ENCODE data around the gene KRTAP4-16. TPM values are rescaled to one million over a fixed set of nuclear protein-coding genes. Genes with fewer than 3 reads are reported as not detected.
"Not testable (repeated sequence)": the region's sequence is repeated elsewhere in the genome, so short reads cannot be mapped to it uniquely, and the experiment has no call there.

KRTAP4-16 gene
- total RNA-seq, 1 donor from 2014 or later, result not detected

GRCh38 chr17:41067281-41067680 lies 34.7 kb downstream of the KRTAP4-16 start:
- H3K36me3 Mint-ChIP-seq (ENCODE audit: low read depth, unreplicated experiment), result no peaks in the 10 kb centered on the region
- no peak overlapping the region for H3K27ac Mint-ChIP-seq (ENCODE audit: unreplicated experiment)
- TF ChIP-seq, protein P1, sequence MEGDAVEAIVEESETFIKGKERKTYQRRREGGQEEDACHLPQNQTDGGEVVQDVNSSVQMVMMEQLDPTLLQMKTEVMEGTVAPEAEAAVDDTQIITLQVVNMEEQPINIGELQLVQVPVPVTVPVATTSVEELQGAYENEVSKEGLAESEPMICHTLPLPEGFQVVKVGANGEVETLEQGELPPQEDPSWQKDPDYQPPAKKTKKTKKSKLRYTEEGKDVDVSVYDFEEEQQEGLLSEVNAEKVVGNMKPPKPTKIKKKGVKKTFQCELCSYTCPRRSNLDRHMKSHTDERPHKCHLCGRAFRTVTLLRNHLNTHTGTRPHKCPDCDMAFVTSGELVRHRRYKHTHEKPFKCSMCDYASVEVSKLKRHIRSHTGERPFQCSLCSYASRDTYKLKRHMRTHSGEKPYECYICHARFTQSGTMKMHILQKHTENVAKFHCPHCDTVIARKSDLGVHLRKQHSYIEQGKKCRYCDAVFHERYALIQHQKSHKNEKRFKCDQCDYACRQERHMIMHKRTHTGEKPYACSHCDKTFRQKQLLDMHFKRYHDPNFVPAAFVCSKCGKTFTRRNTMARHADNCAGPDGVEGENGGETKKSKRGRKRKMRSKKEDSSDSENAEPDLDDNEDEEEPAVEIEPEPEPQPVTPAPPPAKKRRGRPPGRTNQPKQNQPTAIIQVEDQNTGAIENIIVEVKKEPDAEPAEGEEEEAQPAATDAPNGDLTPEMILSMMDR (IDR thresholded peaks at IDR 0.05; ENCODE audit: unreplicated experiment), result no peak
- H3K9me3 Mint-ChIP-seq (ENCODE audit: unreplicated experiment), result no peaks in the 10 kb centered on the region
- H3K4me3 Mint-ChIP-seq (ENCODE audit: unreplicated experiment), result no peak overlapping the region
- no peaks in the 10 kb centered on the region for H3K4me1 Mint-ChIP-seq (ENCODE audit: unreplicated experiment)
- H3K27me3 Mint-ChIP-seq (ENCODE audit: unreplicated experiment), result peaks cover 5% of the 10 kb centered on the region
- no peak for DNase-seq (ENCODE audit: low spot score)

DNA sequence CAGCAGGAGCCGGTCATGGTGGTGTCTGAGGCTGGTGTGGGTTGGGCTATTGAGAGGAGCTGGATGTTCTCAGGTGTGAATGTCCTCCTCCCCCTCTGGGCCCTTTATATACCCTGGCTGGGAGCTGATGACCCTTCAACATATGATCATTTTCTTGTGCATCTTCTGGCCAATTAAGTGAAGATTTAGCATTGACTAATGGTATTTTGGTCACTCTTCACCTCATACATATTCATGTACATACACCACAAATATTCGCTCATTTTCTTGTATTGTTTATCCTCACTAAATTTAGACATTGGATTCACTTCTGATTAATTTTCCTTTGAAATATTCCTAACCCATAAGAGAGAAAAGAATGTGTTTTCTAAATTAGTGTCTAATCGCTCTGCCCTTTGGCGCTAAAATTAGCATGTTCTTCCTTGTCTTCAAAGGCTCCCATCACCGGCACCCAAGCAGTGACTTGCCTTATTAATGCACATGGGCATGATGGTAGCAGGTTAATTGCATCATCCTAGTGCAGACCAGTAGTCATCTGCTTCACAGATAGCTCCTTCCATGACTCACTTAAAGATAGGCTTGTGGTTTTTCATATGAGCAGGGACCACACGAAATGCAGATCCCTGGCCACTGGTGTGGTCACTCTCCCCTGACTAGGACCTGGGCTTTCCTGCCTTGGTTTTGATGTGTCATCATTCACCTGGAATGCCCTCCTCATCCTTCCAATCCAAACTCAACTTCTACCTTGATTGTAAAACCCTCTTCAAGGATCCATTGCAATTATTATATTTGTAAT lies 36.0 kb downstream of the KRTAP4-16 start, which contains the start of gene KRTAP2-4:
KRTAP2-4 (minus strand) TSS at position 51 of the 796 bp plus-strand sequence; CDS start at position 17, 34 bp downstream.
- no peaks in the 10 kb centered on the region for H3K9me3 Mint-ChIP-seq (ENCODE audit: unreplicated experiment)
- H3K27me3 Mint-ChIP-seq (ENCODE audit: unreplicated experiment), result peaks cover 1% of the 10 kb centered on the region
- DNase-seq (ENCODE audit: low spot score), result no peak
- H3K27ac Mint-ChIP-seq (ENCODE audit: unreplicated experiment), result no peak within 1 kb of the TSS
- TF ChIP-seq, protein P1 (IDR thresholded peaks at IDR 0.05; ENCODE audit: unreplicated experiment), result no peak
- no peaks in the 10 kb centered on the region for H3K4me1 Mint-ChIP-seq (ENCODE audit: unreplicated experiment)
- no peak within 1 kb of the TSS for H3K4me3 Mint-ChIP-seq (ENCODE audit: unreplicated experiment)
- H3K36me3 Mint-ChIP-seq (ENCODE audit: low read depth, unreplicated experiment), result no peaks in the 10 kb centered on the region

GRCh38 chr17:41065016-41065689 lies 36.9 kb downstream of the KRTAP4-16 start:
- not testable (repeated sequence) for H3K4me3 Mint-ChIP-seq (ENCODE audit: unreplicated experiment); H3K9me3 Mint-ChIP-seq (ENCODE audit: unreplicated experiment); DNase-seq (ENCODE audit: low spot score); H3K36me3 Mint-ChIP-seq (ENCODE audit: low read depth, unreplicated experiment); H3K27ac Mint-ChIP-seq (ENCODE audit: unreplicated experiment); H3K27me3 Mint-ChIP-seq (ENCODE audit: unreplicated experiment); H3K4me1 Mint-ChIP-seq (ENCODE audit: unreplicated experiment)

DNA sequence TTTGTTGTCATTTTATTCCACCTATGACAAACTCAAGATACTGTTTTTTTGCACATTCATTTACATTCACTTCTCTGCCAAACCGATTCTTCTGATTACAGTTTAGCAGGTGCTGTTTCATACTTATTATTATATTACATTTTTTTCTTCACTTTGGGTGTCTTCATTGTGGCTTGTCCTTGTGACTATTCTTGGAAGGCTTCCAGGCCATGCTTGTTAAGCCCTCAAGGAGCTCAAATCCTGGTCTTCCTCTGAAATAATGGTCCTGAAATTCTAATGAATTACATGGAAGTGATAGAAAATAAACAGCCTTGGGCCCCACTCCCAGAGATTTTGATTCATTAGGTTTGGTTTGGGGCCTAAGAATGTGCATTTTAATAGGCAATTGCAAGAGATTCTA lies 37.7 kb downstream of the KRTAP4-16 start:
- DNase-seq (ENCODE audit: low spot score), result no peak
- H3K36me3 Mint-ChIP-seq (ENCODE audit: low read depth, unreplicated experiment), result no peaks in the 10 kb centered on the region
- H3K9me3 Mint-ChIP-seq (ENCODE audit: unreplicated experiment), result no peaks in the 10 kb centered on the region
- H3K27me3 Mint-ChIP-seq (ENCODE audit: unreplicated experiment), result peaks cover 1% of the 10 kb centered on the region
- TF ChIP-seq, protein P1 (IDR thresholded peaks at IDR 0.05; ENCODE audit: unreplicated experiment), result no peak
- H3K4me3 Mint-ChIP-seq (ENCODE audit: unreplicated experiment), result no peak overlapping the region
- H3K4me1 Mint-ChIP-seq (ENCODE audit: unreplicated experiment), result no peaks in the 10 kb centered on the region
- no peak overlapping the region for H3K27ac Mint-ChIP-seq (ENCODE audit: unreplicated experiment)

DNA sequence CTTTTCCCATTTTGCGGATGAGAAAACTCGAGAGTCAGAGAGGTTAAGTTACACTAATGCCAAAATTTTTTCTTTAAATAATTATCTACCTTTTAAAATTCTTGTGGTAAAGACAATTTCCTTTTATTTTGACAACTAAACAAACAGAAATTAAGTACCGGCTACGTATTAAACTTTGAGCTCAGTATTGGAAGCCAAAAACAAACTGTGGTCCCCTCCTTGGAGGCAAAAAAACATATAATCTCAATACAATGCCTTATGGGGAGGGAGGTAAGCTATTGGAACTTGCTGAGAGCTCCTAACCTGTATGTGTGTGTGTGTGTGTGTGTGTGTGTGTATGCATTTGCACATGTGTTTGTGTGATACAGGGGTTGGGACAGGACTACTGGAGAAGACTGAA lies 38.6 kb downstream of the KRTAP4-16 start:
- DNase-seq (ENCODE audit: low spot score), result no peak
- Mint-ChIP-seq H3K36me3 (ENCODE audit: low read depth, unreplicated experiment) (no peaks in the 10 kb centered on the region), H3K9me3 (ENCODE audit: unreplicated experiment) (no peaks in the 10 kb centered on the region), H3K27me3 (ENCODE audit: unreplicated experiment) (peaks cover 1% of the 10 kb centered on the region), H3K4me3 (ENCODE audit: unreplicated experiment) (no peak overlapping the region), H3K27ac (ENCODE audit: unreplicated experiment) (no peak overlapping the region), H3K4me1 (ENCODE audit: unreplicated experiment) (no peaks in the 10 kb centered on the region)
- TF ChIP-seq, protein P1 (IDR thresholded peaks at IDR 0.05; ENCODE audit: unreplicated experiment), result no peak
